Gastroesophageal sphincter (tissue), 3 donors: ENCODE results near the gene CACNB4.

Source experiments
- CTCF ChIP-seq, 4 experiments: fragments of 200-600 bp in 2 of 4; fragments of 450-650 bp in 2 of 4; sonication (generic) in 1 of 4; IDR thresholded peaks; one replicate each; pipeline ENCODE4 v1.5.1; 2017 to 2019; ENCODE audit warnings: antibody characterized with exemption in 4 of 4, mild to moderate bottlenecking in 2 of 4, moderate library complexity in 2 of 4
- EP300 ChIP-seq: sonication (generic); formaldehyde crosslinking; IDR thresholded peaks from one replicate; pipeline ENCODE4 v1.6.1; 2017; ENCODE audit warnings: antibody characterized with exemption, mild to moderate bottlenecking

GRCh38 chr2:151845884-151846283 is 253.0 kb downstream of the CACNB4 start:
- no peak for TF ChIP-seq CTCF (IDR thresholded peaks at IDR 0.05)
- no peak for TF ChIP-seq EP300
